ENCODE measurements around the gene ADIPOR1. TPM values are rescaled to one million over a fixed set of nuclear protein-coding genes. Genes with fewer than 3 reads are reported as not detected.
A peak's percentile ranks its signal among the peaks of the same experiment; 100 is the strongest.
"Not testable (repeated sequence)": the region's sequence is repeated elsewhere in the genome, so short reads cannot be mapped to it uniquely, and the experiment has no call there.

ADIPOR1 gene
- total RNA-seq, 1 donor from 2014 or later, result 84.0 TPM

DNA sequence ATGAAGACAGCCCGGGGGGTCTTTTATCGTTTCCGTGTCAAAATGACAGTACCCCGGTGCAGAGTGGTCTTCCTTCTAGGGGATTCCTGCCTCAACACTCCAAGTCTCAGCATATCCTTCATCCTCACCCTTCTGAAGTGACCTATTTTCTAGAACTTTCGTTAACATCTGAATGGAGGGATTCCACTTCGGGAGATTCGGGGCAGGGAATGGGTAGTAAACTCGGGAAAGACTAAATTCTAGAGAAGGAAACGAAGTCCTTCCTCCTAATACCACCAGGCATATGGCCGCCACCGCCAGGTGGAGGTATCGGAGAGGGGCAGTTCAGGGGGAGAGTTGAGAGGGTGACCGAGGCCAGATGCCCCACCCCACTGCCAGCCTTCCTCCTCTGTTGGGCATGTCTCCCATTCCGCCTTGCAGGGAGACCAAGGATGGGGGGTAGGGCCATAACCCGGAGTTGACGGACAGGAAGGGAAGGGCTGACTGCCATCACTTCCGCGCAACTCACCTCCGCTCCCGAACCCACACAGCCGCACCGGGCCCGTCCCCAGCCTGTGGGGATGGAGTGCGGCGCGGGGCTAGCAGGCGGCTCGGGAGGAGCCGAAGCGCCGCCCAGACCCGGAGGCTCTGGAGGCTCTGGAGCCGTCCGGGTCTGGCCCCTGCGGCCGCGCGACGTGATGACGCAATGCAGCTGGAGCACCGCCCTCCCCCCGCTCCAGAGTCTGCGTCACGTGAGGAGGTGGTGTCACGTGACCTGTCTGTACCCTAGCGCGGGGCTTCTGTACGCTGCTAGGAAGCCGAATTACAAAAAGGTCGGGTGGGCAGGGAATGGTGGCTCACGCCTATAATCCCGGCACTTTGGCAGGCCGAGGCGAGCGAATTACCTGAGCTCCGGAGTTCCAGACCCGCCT is 31.3 kb downstream of the ADIPOR1 start, which contains the start of gene KLHL12:
TSS of gene KLHL12 (minus strand) at position 654 of the 911 bp plus-strand sequence. CDS start 2,072 bp downstream, outside the sequence.
- H3K4me1 ChIP-seq, result peaks cover 8% of the 10 kb centered on the region
- no peaks in the 10 kb centered on the region for H3K36me3 ChIP-seq
- TF ChIP-seq POLR2A (IDR thresholded peaks at IDR 0.05) (peak in 1 of 2 donors; percentile 76), POLR2AphosphoS5 (IDR thresholded peaks at IDR 0.05; ENCODE audit: insufficient read depth in 1 of 2, low read depth in 1 of 2) (peak; percentile 88 to 98)
- TF ChIP-seq, protein P1, sequence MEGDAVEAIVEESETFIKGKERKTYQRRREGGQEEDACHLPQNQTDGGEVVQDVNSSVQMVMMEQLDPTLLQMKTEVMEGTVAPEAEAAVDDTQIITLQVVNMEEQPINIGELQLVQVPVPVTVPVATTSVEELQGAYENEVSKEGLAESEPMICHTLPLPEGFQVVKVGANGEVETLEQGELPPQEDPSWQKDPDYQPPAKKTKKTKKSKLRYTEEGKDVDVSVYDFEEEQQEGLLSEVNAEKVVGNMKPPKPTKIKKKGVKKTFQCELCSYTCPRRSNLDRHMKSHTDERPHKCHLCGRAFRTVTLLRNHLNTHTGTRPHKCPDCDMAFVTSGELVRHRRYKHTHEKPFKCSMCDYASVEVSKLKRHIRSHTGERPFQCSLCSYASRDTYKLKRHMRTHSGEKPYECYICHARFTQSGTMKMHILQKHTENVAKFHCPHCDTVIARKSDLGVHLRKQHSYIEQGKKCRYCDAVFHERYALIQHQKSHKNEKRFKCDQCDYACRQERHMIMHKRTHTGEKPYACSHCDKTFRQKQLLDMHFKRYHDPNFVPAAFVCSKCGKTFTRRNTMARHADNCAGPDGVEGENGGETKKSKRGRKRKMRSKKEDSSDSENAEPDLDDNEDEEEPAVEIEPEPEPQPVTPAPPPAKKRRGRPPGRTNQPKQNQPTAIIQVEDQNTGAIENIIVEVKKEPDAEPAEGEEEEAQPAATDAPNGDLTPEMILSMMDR (IDR thresholded peaks at IDR 0.05), result peak in 2 of 3 experiments; percentile 9 to 58
- no peaks in the 10 kb centered on the region for H3K9me3 ChIP-seq
- peak within 1 kb of the TSS; percentile 60 to 90 for H3K4me3 ChIP-seq
- H3K27me3 ChIP-seq, result no peaks in the 10 kb centered on the region
- DNase-seq (ENCODE audit: extremely low spot score in 2 of 2), result peak in 1 of 2 donors; percentile 94
- H3K27ac ChIP-seq, result peak within 1 kb of the TSS; percentile 79
- intact Hi-C loops (cut with DNase I), result no loop called here

DNA sequence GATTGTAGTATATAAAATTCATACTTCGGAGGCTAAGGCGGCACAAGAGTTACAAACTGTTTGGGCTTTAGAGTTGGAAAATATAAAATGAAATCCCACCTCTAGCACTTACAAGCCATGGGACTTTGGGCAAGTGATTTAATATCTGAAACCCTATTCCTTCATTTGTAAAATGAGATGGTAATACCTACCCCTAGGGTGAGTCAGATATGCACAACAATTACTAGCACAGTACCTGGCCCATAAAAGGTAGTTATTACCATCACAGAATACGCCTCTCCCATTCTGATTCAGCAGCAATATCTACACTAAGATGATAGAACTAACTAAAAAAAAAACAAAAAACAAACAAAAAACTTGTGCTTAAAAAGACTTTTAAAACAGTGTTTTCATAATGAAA is 34.6 kb downstream of the ADIPOR1 start:
- Histone ChIP-seq H3K27ac (no peak overlapping the region), H3K27me3 (no peaks in the 10 kb centered on the region), H3K9me3 (no peaks in the 10 kb centered on the region), H3K4me1 (peaks cover 8% of the 10 kb centered on the region), H3K36me3 (peaks cover 0 to 5% of the 10 kb centered on the region in 2 donors), H3K4me3 (no peak overlapping the region)
- intact Hi-C loops (cut with DNase I), result no loop called here
- no peak for DNase-seq (ENCODE audit: extremely low spot score in 2 of 2)
- TF ChIP-seq POLR2AphosphoS5 (IDR thresholded peaks at IDR 0.05; ENCODE audit: insufficient read depth in 1 of 2, low read depth in 1 of 2) (no peak), POLR2A (IDR thresholded peaks at IDR 0.05) (no peak)
- TF ChIP-seq, protein P1 (IDR thresholded peaks at IDR 0.05), result no peak

DNA sequence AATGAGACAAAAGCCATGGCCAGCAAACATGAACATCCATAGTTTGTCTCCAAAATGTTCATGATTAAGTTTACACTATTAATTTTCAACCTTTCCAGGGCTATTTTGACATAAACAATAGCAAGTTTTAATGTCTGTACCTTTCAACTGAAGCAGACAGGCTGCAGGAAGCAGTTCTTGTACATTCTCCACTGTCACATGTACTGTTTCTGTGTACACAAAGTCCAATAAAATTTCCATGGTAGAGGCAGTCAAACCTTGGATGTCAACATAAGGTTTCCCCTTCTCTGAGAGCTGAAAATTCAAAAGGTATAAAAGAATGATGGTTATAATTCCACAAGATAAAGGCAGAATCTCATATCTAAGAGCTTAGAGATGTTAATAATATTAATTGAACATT is 38.5 kb downstream of the ADIPOR1 start:
- no peak for TF ChIP-seq POLR2A (IDR thresholded peaks at IDR 0.05)
- TF ChIP-seq, protein P1 (IDR thresholded peaks at IDR 0.05), result no peak
- TF ChIP-seq POLR2AphosphoS5 (IDR thresholded peaks at IDR 0.05; ENCODE audit: insufficient read depth in 1 of 2, low read depth in 1 of 2), result no peak
- H3K27me3 ChIP-seq, result no peaks in the 10 kb centered on the region
- H3K9me3 ChIP-seq, result no peaks in the 10 kb centered on the region
- no peak overlapping the region for H3K27ac ChIP-seq
- intact Hi-C loops (cut with DNase I), result no loop called here
- DNase-seq (ENCODE audit: extremely low spot score in 2 of 2), result no peak
- no peak overlapping the region for H3K4me3 ChIP-seq
- no peaks in the 10 kb centered on the region for H3K4me1 ChIP-seq
- peaks cover 0 to 30% of the 10 kb centered on the region in 2 donors for H3K36me3 ChIP-seq

DNA sequence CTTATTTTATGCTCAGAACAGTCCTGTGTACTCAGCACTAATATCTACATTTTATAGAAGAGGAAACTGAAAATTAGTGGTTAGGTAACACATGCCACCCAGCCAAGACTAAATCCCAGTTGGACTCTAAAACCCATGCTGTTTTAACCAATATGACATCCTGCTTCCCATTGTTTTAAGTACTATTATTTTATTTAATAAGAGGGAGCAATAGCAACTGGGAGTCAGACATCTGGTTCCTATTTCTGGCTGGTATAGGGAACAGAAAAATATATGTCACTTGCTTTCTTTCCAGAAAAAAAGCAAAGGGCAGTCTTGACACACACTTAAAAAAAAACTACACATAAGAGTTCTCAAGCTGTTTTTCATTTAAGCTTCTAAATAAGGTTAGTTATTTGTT is 43.0 kb downstream of the ADIPOR1 start:
- intact Hi-C loops (cut with DNase I), result no loop called here
- Histone ChIP-seq H3K27ac (no peak overlapping the region), H3K4me1 (no peaks in the 10 kb centered on the region), H3K36me3 (peaks cover 0 to 62% of the 10 kb centered on the region in 2 donors), H3K27me3 (no peaks in the 10 kb centered on the region), H3K9me3 (no peaks in the 10 kb centered on the region), H3K4me3 (no peak overlapping the region)
- no peak for DNase-seq (ENCODE audit: extremely low spot score in 2 of 2)
- no peak for TF ChIP-seq POLR2AphosphoS5 (IDR thresholded peaks at IDR 0.05; ENCODE audit: insufficient read depth in 1 of 2, low read depth in 1 of 2)
- TF ChIP-seq POLR2A (IDR thresholded peaks at IDR 0.05), result no peak
- TF ChIP-seq, protein P1 (IDR thresholded peaks at IDR 0.05), result no peak

DNA sequence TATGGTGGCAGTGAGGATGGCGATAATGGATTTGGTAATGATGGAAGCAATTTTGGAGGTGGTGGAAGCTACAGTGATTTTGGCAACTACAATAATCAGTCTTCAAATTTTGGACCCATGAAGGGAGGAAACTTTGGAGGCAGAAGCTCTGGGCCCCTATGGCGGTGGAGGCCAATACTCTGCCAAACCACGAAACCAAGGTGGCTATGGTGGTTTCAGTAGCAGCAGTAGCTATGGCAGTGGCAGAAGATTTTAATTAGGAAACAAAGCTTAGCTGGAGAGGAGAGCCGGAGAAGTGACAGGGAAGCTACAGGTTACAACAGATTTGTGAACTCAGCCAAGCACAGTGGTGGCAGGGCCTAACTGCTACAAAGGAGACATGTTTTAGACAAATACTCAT is 45.6 kb downstream of the ADIPOR1 start:
- H3K9me3 ChIP-seq; H3K27ac ChIP-seq; DNase-seq (ENCODE audit: extremely low spot score in 2 of 2); H3K27me3 ChIP-seq; H3K4me3 ChIP-seq; intact Hi-C loops (cut with DNase I); H3K4me1 ChIP-seq: not testable (repeated sequence)
- peaks cover 0 to 80% of the 10 kb centered on the region in 2 donors for H3K36me3 ChIP-seq
